DOHH2 (cell line): ENCODE measurements around the gene MAP9.

Experiments used
- EZH2phosphoT487 ChIP-seq: fragments of 200-600 bp; sonication (generic); IDR thresholded peaks from 2 replicates; pipeline ENCODE4 v1.6.1; 2017; ENCODE audit warnings: borderline replicate concordance, mild to moderate bottlenecking, antibody characterized with exemption, low read length, moderate library complexity, mixed read lengths
- TF ChIP-seq, protein P1 (sequence below): fragments of 200-600 bp; sonication (generic); IDR thresholded peaks from one replicate; pipeline ENCODE4 v1.5.1; 2014; ENCODE audit warnings: antibody characterized with exemption, mild to moderate bottlenecking, low read depth, low read length; ENCODE audit not compliant: poor library complexity, severe bottlenecking

GRCh38 chr4:155339588-155339987 is 37.2 kb downstream of the MAP9 start:
- TF ChIP-seq, protein P1, sequence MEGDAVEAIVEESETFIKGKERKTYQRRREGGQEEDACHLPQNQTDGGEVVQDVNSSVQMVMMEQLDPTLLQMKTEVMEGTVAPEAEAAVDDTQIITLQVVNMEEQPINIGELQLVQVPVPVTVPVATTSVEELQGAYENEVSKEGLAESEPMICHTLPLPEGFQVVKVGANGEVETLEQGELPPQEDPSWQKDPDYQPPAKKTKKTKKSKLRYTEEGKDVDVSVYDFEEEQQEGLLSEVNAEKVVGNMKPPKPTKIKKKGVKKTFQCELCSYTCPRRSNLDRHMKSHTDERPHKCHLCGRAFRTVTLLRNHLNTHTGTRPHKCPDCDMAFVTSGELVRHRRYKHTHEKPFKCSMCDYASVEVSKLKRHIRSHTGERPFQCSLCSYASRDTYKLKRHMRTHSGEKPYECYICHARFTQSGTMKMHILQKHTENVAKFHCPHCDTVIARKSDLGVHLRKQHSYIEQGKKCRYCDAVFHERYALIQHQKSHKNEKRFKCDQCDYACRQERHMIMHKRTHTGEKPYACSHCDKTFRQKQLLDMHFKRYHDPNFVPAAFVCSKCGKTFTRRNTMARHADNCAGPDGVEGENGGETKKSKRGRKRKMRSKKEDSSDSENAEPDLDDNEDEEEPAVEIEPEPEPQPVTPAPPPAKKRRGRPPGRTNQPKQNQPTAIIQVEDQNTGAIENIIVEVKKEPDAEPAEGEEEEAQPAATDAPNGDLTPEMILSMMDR, result no peak
- no peak for TF ChIP-seq EZH2phosphoT487
